Ovary (tissue), 9 donors: Measurements from ENCODE around the gene CLCN1. TPM values are rescaled to one million over a fixed set of nuclear protein-coding genes. Genes with fewer than 3 reads are reported as not detected.
A peak's percentile ranks its signal among the peaks of the same experiment; 100 is the strongest.
"Not testable (repeated sequence)": the region's sequence is repeated elsewhere in the genome, so short reads cannot be mapped to it uniquely, and the experiment has no call there.

Experiments used
- DNase-seq, 5 donors: peaks; one replicate each; pipeline ENCODE4 v3.0.0-alpha.2; 2019 to 2020
- H3K27ac ChIP-seq, 2 donors: fragments of 200-600 bp; one replicate each; pipeline versions ENCODE4 v1.5.1 to v1.8.0; 2019 to 2022
- H3K27me3 ChIP-seq: fragments of 200-600 bp; one replicate; pipeline ENCODE4 v1.8.0; 2022
- H3K36me3 ChIP-seq: fragments of 200-600 bp; sonication (generic); one replicate; pipeline ENCODE4 v1.5.1; 2019
- H3K4me1 ChIP-seq: one replicate; pipeline ENCODE4 v1.8.1; 2013; ENCODE audit warnings: mild to moderate bottlenecking, moderate library complexity; ENCODE audit not compliant: insufficient read depth
- H3K4me3 ChIP-seq: fragments of 200-600 bp; sonication (generic); one replicate; pipeline ENCODE4 v1.5.1; 2017
- H3K9me3 ChIP-seq, 2 donors: fragments of 200-600 bp in 1 of 2; sonication (generic) in 1 of 2; one replicate each; pipeline versions ENCODE4 v1.5.1 to v1.8.1; 2013 to 2019; ENCODE audit warnings: mild to moderate bottlenecking in 1 of 2, moderate library complexity in 1 of 2
- CTCF ChIP-seq, 3 donors: fragments of 450-650 bp in 2 of 3; fragments of 200-600 bp in 1 of 3; IDR thresholded peaks; one replicate each; pipeline versions ENCODE4 v1.5.1 to v1.8.0; 2016 to 2022; ENCODE audit warnings: antibody characterized with exemption in 3 of 3, mild to moderate bottlenecking in 1 of 3
- EP300 ChIP-seq: sonication (generic); formaldehyde crosslinking; IDR thresholded peaks from one replicate; pipeline ENCODE4 v1.6.1; 2017; ENCODE audit warnings: antibody characterized with exemption
- POLR2A ChIP-seq: fragments of 450-650 bp; IDR thresholded peaks from one replicate; pipeline ENCODE4 v1.6.1; 2017; ENCODE audit warnings: antibody characterized with exemption, mild to moderate bottlenecking, moderate library complexity
- WGBS, 3 donors: extraction: QIAGEN DNeasy Blood & Tissue Kit in 1 of 3; methylation state at CpG; one replicate each; pipeline versions ENCODE4 v1.1.5 to v1.1.7; 2013 to 2017; 5-methylcytosine and 5-hydroxymethylcytosine counted together
- intact Hi-C, 4 donors: fragments of 100-400 bp; cut with DNase I; formaldehyde crosslinking; loops; one replicate each; pipeline versions ENCODE4 v1.11.0 to v1.15.1; 2022 to 2023
- polyA plus RNA-seq, 2 donors: library from polyadenylated mRNA; stranded (reverse); fragments of 200-250 nt in 1 of 2; fragments of 350-450 nt in 1 of 2; fragmentation: Illumina TruSeq in 1 of 2; extraction: RNeasy Lipid Tissue Mini Kit (QIAGEN cat#74804) in 1 of 2; gene quantifications; one replicate each; pipeline ENCODE4 v1.2.3, GENCODE V29; 2013 to 2014
- total RNA-seq, 7 donors: library from RNA; depleted of rRNA in 2 of 7; stranded (reverse); fragments of >200 nt in 2 of 7; fragmentation: NEBNext Ultra II Directional in 3 of 7; extraction: Animal tissue kit (Norgen Biotek cat#: 25700) in 3 of 7; gene quantifications; one replicate each; pipeline versions ENCODE4 v1.1.0 to v1.2.4, GENCODE V29; 2016 to 2023
- donor health status: DM: no; HTN: no; CAD: no; lungs with moderate emphysema.
- donor health status: DM: no; HTN: no; CAD: no.
- donor health status: Bipolar disorder and iron deficiency.
- donor health status: DM: yes; HTN: yes; CAD: no.
- donor health status: DM: no; HTN: no; CAD: no.
- donor health status: DM: yes; HTN: yes; CAD: no.

CLCN1 gene
- total and polyA plus RNA-seq, 9 donors = 0.10 TPM; not detected in 8

- H3K27me3 ChIP-seq = no peaks in the 10 kb centered on the region
- intact Hi-C loops = no loop called here
- H3K4me1 ChIP-seq = peaks cover 33% of the 10 kb centered on the region
- no peaks in the 10 kb centered on the region for H3K36me3 ChIP-seq
- H3K4me3 ChIP-seq = no peak overlapping the region
- WGBS, 3 donors = 76 to 79% (median 76%) methylated on average over 15 of the region's 15 CpGs
- H3K27ac ChIP-seq = no peak overlapping the region
- H3K9me3 ChIP-seq = no peaks in the 10 kb centered on the region
- no peak for TF ChIP-seq EP300
- TF ChIP-seq CTCF (IDR thresholded peaks at IDR 0.05) = no peak
- no peak for TF ChIP-seq POLR2A
- DNase-seq = no peak
Measured at GRCh38 chr7:143389316-143390103, 73.6 kb downstream of the CLCN1 start.

- no peaks in the 10 kb centered on the region for H3K36me3 ChIP-seq
- TF ChIP-seq EP300 = no peak
- no peaks in the 10 kb centered on the region for H3K9me3 ChIP-seq
- 88 to 92% (median 91%) methylated on average over 10 of the region's 10 CpGs for WGBS, 3 donors
- intact Hi-C loops = no loop called here
- H3K4me3 ChIP-seq = no peak overlapping the region
- peak overlapping the region in 1 of 2 donors; percentile 73 for H3K27ac ChIP-seq
- DNase-seq = no peak
- peaks cover 28% of the 10 kb centered on the region for H3K4me1 ChIP-seq
- no peaks in the 10 kb centered on the region for H3K27me3 ChIP-seq
Measured at GRCh38 chr7:143390104-143390772, 74.3 kb downstream of the CLCN1 start.

- WGBS, 3 donors = 44 to 50% (median 49%) methylated on average over 9 of the region's 9 CpGs
Measured at GRCh38 chr7:143390773-143391317, 74.9 kb downstream of the CLCN1 start.

GRCh38 chr7:143391462-143392404 is 75.8 kb downstream of the CLCN1 start:
- DNase-seq = peak; percentile 56 to 77 (median 68)
- TF ChIP-seq POLR2A (no peak), CTCF (IDR thresholded peaks at IDR 0.05) (no peak), EP300 (no peak)
- H3K27me3 ChIP-seq = no peaks in the 10 kb centered on the region
- H3K27ac ChIP-seq = peak overlapping the region; percentile 23 to 73
- 15 to 21% (median 21%) methylated on average over 24 of the region's 24 CpGs for WGBS, 3 donors
- H3K4me3 ChIP-seq = no peak overlapping the region
- H3K36me3 ChIP-seq = no peaks in the 10 kb centered on the region
- peaks cover 19% of the 10 kb centered on the region for H3K4me1 ChIP-seq
- intact Hi-C loops = no loop called here
- H3K9me3 ChIP-seq = no peaks in the 10 kb centered on the region

More at GRCh38 chr7:143390773-143391317, 74.9 kb downstream of the CLCN1 start:
- intact Hi-C loops = no loop called here
- H3K36me3 ChIP-seq = no peaks in the 10 kb centered on the region
- TF ChIP-seq CTCF (IDR thresholded peaks at IDR 0.05) (no peak), EP300 (no peak), POLR2A (no peak)
- H3K4me1 ChIP-seq = peaks cover 25% of the 10 kb centered on the region
- no peaks in the 10 kb centered on the region for H3K9me3 ChIP-seq
- peak overlapping the region in 1 of 2 donors; percentile 73 for H3K27ac ChIP-seq
- no peak for DNase-seq
- H3K27me3 ChIP-seq = no peaks in the 10 kb centered on the region
- no peak overlapping the region for H3K4me3 ChIP-seq

- DNase-seq, H3K36me3 ChIP-seq, intact Hi-C loops, H3K9me3 ChIP-seq, H3K4me3 ChIP-seq, H3K27me3 ChIP-seq: not testable (repeated sequence)
- Histone ChIP-seq H3K4me1 (peaks cover 19% of the 10 kb centered on the region), H3K27ac (peak overlapping the region in 1 of 2 donors; percentile 73)
- 78 to 87% (median 81%) methylated on average over 8 of the region's 8 CpGs for WGBS, 3 donors
Measured at GRCh38 chr7:143392427-143392826, 76.5 kb downstream of the CLCN1 start.
